ENCODE measurements around the gene ZBED4.
"Not testable (repeated sequence)": the region's sequence is repeated elsewhere in the genome, so short reads cannot be mapped to it uniquely, and the experiment has no call there.

The ZBED4 gene

DNA sequence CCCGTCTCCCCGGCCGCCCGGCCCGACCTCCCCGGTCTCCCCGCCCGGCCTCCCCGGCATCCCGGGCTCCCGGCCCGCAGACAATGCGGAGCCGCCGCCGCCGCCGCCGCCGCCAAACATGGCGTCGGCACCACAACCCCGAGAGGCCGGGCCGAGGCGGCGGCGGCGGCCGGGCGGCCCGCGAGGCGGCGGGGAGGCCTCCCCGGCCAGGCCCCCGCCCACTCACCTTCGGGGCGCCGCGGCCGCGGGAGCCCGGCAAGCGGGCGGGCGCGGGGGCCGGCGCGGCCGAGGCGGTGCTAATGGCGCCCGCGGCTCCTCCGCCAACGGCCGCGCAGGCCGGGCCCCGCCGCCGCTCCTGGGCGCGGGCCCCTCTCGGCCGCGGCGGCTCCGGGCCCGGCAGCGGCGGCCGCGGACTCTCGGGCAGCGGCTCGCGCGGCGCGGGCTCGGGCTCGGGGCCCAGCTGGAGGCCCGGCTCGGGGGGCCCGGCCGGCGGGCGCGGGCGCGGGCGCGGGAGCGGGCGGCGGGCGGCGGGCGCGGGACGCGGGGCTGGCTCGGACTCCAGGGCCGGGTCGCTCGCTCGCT, 26.3 kb upstream of the ZBED4 start:
- DNase-seq (ENCODE audit: low read depth) = no peak

DNA sequence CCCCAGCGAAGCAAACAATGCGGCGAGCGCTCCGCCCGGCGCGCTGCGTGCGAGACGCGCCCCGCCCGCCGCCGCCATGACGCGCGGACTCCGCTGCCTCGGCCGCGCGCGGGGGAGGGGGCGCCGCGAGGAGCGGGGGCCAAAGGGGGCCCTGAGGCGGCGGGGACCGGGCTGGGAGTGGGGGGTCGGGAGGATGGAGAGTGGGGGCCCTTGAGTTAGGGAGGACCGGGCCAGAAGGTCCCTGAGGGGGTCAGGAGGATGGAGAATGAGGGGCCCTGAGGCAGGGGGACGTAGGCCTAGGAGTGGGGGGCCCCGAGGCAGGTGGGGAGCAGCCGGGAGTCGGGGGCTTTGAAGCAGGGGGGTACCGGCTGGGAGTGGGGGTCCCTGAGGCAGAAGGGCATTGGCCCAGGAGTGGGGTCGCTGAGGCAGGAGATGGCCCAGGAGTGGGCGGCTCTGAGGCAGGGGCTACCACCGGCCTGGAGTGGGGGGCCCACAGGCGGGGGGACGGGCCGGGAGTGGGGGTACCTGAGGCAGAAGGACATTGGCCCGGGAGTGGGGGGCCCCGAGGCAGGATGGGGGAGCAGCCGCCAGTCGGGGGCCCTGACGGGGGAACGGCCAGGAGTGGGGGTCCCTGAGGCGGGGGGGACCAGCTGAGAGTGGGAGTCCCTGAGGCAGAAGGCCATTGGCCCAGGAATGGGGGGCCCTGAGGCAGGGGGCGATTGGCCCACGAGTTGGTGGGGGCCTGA, 25.6 kb upstream of the ZBED4 start, which contains the start of gene BRD1:
BRD1 (minus strand) TSS at position 21 of the 746 bp plus-strand sequence. CDS start 3,556 bp downstream, outside the sequence.
- no peak for DNase-seq (ENCODE audit: low read depth)

DNA sequence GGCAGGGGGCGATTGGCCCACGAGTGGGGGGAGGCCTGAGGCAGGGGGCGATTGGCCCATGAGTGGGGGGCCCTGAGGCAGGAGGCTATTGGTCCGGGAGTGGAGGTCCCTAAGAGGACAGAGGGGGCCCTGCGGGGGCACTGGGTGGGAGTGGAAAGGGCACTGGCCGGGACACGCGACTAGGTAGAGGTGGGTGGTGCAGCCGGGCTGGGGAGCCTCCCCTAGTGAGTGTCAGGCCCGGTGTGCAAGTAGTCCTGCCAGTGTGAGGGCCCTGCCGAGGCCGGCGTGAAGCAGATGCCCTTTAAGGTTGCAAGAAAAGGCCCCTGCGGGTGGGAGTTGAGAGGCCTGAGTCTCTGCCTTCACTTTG, 25.1 kb upstream of the ZBED4 start:
- no peak for DNase-seq (ENCODE audit: low read depth)

DNA sequence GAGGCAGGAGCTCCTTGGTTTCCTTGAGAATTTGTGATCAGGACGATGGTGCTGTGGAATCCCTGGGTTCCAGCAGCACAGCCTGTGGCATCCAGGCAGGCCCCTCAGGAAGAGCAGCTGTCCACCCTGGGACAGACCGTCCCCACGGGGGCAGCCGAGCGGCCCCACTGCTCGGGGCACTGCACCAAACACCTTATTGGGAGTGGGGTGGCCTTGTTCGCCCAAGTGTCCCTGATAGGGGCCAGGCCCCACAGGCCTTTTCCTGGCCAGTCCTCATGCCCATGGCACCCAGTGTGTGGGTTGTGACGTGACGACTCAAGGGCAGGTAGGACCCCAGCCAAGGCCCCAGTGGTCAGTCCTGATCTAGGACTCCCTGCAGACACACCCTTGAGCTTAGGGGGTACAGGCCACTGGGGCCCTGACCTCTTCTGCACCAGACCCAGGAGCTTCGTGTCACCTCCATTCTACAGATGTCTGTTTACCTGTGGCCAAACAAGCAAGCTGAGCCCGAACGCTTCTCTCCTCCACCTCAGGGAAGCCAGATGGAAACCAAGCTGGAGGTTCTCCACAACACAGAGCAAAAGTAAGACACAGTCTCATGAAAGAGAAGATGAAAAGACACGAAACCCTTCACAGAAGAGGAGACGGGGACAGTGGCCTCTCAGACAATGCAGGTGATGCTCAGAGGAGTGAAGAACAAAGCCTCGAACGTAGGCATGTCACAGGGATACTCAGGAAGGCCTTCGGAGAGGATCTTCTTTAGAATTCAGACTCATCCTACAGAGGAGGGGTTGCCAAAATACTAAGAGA, 24.4 kb upstream of the ZBED4 start:
- no peak for DNase-seq (ENCODE audit: low read depth)

DNA sequence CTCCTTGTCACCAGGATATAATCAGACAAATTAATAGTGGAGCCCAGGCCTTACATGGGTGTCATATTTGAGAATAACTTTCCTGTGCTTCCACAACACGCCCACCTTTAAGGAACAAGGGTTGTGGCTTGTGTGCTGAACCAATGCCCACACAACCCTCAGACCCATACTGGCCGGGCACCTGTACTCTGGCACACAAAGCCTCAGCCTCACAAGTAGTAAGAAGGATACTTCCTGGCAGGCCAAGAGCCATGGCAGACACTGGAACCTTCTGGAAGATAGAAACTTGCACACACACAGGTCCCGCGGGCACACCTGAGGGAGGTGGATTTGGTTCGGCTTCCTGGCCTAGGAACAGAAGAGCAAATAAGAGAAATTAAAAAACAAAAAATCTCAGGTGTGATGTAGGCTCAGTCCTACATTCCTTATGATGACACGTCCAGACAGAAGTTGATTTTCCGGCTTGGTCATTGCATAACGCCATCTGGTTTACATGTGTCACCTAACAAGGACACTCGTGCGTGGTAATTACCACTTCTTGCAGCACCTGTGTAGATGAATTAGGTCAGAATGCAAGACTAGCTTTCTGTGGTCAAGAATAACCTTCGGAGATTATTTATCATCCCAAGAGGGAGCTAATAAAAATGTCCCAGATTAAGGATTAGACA, 20.2 kb upstream of the ZBED4 start:
- no peak for DNase-seq (ENCODE audit: low read depth)

DNA sequence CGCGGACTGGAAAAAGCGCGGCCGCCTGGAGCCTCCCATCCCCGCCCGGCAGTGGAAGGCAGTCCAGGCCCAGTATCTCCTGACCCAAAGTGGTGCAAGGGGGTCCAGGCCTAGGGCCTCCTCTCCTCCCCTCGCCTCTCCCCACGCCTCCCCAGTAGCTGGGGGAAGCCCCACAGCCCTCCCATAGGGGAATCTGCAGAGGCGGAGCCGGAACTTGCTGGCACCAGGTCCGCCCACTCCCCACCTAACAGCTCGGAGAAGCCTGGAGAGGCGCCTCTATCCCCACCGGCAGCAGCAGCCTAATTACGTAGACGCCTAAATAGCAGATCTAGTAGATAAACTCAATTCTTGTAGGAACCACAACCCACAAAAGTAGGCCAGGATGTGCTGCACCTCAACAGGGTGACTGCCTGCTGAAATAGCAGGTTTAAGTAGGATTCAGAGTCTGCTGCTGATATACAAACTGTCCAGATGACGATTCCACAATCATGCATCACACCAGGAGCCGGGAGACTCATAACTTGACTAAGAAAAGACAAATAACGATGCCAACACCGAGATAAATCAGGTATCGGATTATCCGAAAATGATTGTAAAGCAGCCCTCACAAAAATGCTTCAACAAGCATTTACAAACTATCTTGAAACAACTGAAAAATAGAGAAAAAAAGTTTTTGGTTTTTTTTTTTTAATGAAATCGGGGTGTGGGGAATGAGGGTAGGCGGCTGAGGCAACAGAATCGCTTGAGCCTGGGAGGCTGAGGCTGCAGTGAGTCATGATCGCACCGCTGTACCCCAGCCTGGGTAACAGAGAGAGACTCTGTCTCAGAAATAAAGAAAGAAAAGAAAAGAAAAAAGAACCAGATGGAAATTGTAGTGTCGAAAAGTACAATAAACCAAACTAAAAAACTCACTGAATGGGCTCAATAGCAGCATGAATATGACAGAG, 14.6 kb upstream of the ZBED4 start:
- DNase-seq (ENCODE audit: low read depth) = peak; percentile 87

DNA sequence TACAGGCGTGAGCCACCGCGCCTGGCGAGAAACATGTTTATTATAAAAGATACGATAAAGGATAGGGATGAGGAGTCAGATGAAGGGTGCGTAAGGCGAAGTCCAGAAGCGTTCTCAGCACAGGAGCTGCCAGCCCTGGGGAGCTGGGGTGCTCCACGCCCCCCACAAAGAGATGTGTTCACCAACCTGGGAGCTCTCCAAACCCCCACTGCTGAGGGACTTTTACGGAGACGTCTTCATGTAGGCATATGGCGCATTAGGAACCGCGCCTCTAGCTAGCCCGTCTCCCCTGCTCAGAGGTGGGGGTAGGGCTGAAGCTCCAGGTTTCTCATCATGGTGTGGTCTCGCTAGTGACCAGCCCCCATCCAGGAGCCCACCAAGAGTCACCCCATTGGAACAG, 8.4 kb upstream of the ZBED4 start:
- DNase-seq (ENCODE audit: low read depth) = no peak

DNA sequence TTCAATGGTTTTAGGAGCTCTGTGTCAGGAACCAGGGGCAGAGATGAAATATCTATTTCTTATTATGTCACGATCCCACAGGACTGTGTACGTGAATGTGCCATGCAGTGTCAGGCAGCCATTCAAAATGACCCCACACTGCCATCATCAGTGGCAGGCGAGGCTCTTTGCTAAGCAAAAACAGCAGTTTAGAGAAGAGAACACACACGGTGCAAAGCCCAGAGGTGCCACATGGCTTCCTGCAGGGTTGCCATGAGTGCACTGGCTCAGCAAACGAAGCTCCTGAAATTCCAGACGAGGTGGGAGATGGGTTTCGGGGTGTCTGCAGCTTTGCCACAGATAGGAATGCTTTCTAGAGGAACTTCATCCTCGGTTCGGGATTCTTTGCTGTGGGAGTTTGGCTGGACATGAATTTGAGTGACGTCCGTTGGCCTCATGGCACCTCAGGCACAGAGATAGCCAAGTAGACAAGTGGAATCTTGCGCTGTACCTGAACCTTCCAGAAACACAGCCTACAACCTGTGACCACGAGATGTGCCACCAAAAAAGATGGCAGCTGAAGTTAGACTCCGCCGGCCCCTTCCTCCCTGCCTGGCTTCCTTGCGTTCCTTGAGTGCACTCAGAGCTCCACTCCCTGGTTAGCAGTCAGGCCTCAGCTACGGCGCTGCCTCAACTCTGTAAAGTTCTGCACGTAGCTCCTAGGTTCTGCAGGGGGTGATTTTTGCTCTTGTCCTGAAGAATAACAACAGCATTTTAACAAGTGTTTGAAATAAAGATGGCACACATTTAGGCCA, 7.8 kb upstream of the ZBED4 start:
- DNase-seq (ENCODE audit: low read depth) = no peak

DNA sequence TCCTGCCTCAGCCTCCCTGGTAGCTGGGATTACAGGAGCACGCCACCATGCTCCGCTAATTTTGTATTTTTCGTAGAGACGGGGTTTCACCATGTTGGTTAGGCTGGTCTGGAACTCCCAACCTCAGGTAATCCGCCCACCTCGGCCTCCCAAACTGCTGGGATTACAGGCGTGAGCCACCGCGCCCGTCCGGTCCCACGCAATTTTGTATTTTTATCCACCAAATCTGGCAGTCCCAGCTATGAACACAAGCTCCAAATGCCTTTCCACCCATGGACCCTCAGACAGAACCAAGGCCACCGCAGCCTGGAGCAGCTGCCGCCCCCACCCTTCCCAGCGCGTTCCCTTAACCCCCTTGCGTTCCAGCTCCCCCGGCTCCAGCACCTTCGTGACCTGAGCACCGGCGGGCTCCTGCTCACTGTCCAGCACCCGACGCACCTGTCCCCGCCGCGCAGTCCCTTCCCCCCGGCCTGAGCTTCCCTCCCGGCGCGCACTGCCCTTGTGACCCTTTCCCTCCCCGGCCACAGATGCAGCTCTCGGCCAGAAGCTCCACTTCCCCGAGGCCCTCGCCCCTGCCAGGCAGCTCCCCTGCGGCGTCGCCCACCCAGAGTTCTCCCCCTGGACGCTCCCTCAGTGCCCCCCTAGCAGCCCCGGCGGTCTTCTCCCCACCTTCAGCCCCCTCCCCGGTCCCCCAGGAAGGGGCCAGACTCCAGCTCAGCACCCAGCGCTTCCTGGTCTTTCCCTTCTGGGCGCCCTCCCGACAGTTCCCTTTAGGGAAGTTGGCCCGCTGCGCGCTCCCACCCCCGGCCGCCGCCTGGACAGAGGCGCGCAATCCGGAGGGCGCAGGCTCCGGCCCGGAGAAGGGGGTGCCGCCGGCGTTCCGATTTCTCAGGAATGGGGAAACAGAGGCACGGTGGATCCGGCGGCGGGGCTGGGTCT, 5.6 kb upstream of the ZBED4 start:
- no peak for DNase-seq (ENCODE audit: low read depth)

DNA sequence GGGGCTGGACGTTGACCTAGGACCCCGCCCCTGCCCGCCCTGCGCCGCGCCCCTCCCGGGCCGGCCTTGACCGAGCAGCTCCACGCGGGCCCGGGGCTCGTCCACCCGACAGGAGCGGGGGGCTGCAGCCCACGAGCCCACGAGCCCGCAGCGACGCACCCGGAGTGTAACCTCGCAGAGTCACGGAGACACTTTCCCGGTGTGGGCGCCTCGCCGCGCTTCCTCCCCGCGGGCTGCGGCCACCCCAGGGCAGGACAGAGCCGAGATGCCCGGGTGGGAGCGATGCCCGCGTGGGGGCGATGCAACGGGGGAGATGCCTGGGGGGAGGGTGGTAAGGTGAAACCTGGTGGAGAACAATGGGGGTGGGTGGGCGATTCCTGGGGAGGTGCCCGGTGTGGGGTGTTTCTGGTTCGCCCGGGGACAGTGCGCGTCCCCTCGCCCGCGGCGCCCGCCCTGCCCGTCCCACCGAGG, 4.9 kb upstream of the ZBED4 start:
- no peak for DNase-seq (ENCODE audit: low read depth)

DNA sequence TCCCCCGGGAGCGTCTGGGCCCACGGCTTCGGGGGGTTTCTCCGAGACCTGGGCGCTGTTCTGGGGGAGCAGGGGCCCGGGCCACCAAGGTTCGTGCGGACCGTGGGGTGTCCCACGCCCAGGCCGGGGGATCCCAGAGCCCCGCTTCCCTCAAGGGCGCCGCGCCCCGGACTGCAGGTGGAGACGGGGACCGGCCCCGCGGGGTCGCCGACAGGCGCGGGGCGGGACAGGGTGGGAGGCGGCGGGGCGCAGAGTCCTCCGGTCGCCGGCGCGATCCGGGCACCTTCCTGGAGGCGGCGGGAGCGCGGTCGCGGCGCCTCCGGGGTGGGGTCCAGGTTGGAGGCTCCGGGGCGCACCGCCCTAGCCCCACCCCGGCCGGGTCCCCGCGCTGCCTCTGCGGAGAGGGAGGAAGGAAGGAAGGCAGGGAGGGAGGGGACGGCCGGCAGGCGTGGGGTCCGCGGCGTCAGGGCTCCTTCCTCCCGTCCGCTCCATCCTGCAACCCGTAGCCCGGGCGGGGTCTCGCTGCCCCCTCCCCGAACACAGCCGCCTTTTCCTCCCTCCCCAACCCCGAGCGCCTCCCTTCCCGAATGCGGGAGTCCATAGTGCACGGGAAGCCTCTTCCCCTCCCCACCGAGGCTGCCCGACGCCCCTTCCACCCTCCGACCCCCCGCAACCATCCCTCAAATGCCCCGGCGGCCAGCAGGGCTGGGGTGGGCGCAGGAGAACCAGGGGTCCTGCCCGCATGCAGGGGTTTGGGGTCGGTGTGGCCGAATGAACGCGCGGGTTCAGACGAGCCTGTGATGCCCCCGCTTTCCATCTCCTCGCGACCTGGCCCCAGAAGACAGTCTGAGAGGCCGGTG, 4.3 kb upstream of the ZBED4 start:
- no peak for DNase-seq (ENCODE audit: low read depth)

DNA sequence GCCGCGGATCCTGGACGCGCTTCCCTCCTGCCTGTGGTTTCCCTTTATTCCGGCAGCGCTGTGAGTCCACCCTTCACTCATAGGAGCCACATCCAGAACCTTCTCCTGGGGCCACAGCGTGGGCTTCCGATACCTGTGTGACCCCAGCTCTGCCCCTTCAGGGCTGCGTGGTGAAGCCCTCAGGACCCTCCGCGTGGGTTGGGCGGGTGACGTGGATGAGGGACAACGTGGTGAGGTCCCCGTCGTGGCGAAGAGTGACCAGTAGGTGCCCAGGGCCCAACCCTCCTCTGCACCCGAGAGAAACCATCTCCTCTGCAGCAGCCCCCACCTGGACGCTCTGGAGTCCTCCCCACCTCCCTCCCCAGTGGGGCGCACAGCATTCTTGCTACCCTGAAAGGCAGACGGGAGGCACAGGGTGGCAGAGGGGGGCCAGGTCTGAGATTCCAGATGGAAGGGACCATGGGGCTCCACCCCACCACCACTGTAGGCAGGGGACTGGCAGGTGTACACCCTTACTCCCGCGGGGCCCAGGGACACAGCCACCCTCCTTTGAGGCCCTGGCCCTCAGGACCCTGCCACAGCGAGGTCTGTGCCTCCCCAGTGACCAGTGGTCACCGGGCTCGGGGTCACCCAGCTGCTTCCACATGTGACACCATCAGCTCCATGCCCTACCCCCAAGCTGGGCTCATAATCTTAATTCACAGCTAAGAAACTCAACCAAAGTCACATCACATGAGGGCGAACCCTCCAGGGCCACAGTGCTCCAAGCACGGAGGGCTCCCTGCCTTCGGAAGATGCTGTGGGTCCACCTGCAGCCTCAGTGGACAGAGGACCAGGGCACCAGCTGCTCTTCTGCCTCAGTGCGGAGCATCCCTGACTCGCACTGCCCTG, 3.4 kb upstream of the ZBED4 start:
- no peak for DNase-seq (ENCODE audit: low read depth)

DNA sequence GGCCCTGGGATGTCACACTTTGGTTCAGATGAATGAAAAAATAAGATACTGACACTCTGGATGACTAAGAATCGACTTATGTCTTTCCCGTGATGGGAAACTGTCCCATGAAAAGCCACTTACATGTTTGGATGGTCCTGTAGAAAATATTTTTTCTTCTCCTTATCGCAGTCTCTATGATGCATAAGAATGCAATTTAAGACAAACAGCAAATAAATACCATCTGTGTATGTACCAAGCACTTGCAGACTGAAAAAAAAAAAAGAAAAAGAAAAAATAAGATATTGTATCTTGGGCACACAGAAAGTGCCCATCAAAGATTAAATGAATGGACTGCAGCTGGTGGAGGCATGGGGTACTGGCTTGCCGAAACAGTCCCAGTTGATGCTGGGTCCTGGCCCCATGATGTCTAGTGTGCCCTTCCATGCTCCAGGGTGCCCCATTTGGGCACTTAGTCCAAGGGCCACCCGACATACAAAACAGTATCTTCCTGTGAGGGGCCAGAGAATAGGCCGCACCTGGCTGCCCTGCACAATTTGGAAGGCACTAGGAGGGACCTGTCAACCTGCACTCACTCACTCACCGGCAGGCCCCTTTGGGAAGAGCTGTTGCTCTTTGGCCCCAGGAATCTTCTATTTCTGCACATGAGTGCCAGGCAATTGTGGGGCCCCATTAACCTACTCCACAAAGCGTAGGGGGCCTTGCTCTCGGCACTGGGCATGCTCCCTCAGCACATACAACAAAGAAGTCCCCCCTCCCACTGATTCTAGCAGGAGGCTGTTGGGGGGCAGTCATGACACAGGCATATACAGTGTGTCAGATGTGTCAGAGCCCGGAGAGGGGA, 2.5 kb upstream of the ZBED4 start:
- no peak for DNase-seq (ENCODE audit: low read depth)

DNA sequence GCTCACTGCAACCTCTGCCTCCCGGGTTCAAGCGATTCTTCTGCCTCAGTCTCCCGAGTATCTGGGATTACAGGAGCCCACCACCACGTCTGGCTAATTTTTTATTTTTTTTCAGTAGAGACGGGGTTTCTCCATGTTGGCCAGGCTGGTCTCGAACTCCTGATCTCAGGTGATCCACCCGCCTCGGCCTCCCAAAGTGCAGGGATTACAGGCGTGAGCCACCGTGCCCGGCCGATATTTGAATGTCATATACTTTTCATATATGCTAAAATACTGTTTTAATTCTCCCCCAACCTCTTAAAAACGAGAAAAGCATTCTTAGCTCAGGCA, 1.1 kb upstream of the ZBED4 start:
- DNase-seq (ENCODE audit: low read depth) = not testable (repeated sequence)

DNA sequence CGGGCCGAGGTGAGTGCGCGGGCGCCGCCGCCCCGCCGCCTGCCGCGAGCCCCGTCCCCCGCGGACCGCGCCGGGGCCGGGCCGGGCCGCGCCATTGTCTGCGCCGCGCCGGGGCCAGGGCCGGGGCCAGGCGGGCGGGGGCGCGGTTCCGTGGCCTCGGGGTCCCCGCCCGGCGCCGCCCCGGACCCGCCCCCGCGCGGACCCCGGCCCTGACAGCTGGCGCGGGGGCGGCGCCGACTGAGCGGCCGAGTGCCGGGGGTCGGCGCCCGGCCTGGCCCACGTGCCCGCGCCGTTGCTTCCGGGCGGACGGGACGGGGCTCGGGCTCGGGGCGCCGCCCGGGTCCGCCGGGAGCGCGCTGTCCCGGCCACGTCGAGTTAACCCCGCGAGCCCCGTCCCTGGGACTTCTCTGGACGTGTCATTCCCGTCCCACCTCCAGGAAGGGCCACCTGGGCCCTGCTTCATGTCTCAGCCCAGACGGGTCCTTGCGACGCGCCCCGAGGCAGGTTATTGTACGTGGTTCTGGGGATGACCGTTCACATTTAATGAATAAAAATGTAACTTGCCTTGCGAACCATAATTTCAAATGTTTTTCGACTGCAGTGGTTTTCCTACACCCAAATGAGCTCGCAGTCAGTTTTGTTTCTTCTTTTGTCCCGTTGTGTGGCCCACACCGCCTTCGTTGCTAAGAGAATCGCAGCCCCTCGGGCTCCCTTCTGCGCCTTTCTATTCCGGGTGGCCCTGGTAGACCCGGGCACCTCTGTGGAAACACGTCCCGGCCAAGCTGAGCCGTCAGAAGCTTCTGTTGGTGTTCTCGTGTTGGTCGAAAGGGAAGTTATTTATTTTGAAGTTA, 562 bp downstream of the ZBED4 start:
- DNase-seq (ENCODE audit: low read depth) = no peak
